ENCODE measurements around the gene SURF6.

Gene SURF6

GRCh38 chr9:133375724-133376654, 40.0 kb upstream of the SURF6 start, which contains the start of the genes STKLD1 and SURF4:
Gene STKLD1, plus strand, starts transcription at chr9:133376366. Its CDS starts 108 bp downstream, at chr9:133376474.
Gene SURF4, minus strand, starts transcription at chr9:133376060. Its CDS starts 91 bp downstream, at chr9:133375969.
- Mint-ChIP-seq H3K4me3 (peak within 1 kb of the TSS; percentile 98 to 100 (median 99)), H3K27me3 (ENCODE audit: low read depth) (no peaks in the 10 kb centered on the region), H3K27ac (peak within 1 kb of the TSS; percentile 91 to 99 (median 98)), H3K9me3 (no peaks in the 10 kb centered on the region), H3K4me1 (peaks cover 28% of the 10 kb centered on the region), H3K36me3 (ENCODE audit: low read depth) (peaks cover 11% of the 10 kb centered on the region)
- no peak for TF ChIP-seq CTCF (IDR thresholded peaks at IDR 0.05; ENCODE audit: unreplicated experiment in 3 of 3)

GRCh38 chr9:133375116-133375723, 39.2 kb upstream of the SURF6 start:
- H3K27me3 Mint-ChIP-seq (ENCODE audit: low read depth), result no peaks in the 10 kb centered on the region
- no peak for TF ChIP-seq CTCF (IDR thresholded peaks at IDR 0.05; ENCODE audit: unreplicated experiment in 3 of 3)
- peak overlapping the region; percentile 91 to 99 (median 98) for H3K27ac Mint-ChIP-seq
- H3K9me3 Mint-ChIP-seq, result no peaks in the 10 kb centered on the region
- peaks cover 14% of the 10 kb centered on the region for H3K36me3 Mint-ChIP-seq (ENCODE audit: low read depth)
- H3K4me1 Mint-ChIP-seq, result peaks cover 36% of the 10 kb centered on the region
- peak overlapping the region; percentile 98 to 100 (median 99) for H3K4me3 Mint-ChIP-seq

- no peak for TF ChIP-seq CTCF (IDR thresholded peaks at IDR 0.05; ENCODE audit: unreplicated experiment in 3 of 3)
- Mint-ChIP-seq H3K27ac (peak overlapping the region; percentile 91 to 99 (median 98)), H3K4me1 (peaks cover 41% of the 10 kb centered on the region), H3K9me3 (no peaks in the 10 kb centered on the region), H3K27me3 (ENCODE audit: low read depth) (no peaks in the 10 kb centered on the region), H3K36me3 (ENCODE audit: low read depth) (peaks cover 20% of the 10 kb centered on the region), H3K4me3 (peak overlapping the region; percentile 98 to 100 (median 99))
These were observed 38.7 kb upstream of the SURF6 start for GRCh38 chr9:133374612-133375115.

- Mint-ChIP-seq H3K27ac (peak overlapping the region in 1 of 3 experiments; percentile 13), H3K9me3 (no peaks in the 10 kb centered on the region), H3K36me3 (ENCODE audit: low read depth) (peaks cover 28% of the 10 kb centered on the region), H3K27me3 (ENCODE audit: low read depth) (no peaks in the 10 kb centered on the region), H3K4me3 (peak overlapping the region; percentile 58 to 76 (median 68)), H3K4me1 (peaks cover 57% of the 10 kb centered on the region)
- TF ChIP-seq CTCF (IDR thresholded peaks at IDR 0.05; ENCODE audit: unreplicated experiment in 3 of 3), result no peak
These were observed 36.2 kb upstream of the SURF6 start for GRCh38 chr9:133372144-133372543.

GRCh38 chr9:133371261-133371711, 35.3 kb upstream of the SURF6 start:
- Mint-ChIP-seq H3K9me3 (no peaks in the 10 kb centered on the region), H3K4me3 (peak overlapping the region in 1 of 3 experiments; percentile 27), H3K4me1 (peaks cover 57% of the 10 kb centered on the region), H3K27ac (peak overlapping the region in 2 of 3 experiments; percentile 4 to 26), H3K36me3 (ENCODE audit: low read depth) (peaks cover 28% of the 10 kb centered on the region), H3K27me3 (ENCODE audit: low read depth) (no peaks in the 10 kb centered on the region)
- TF ChIP-seq CTCF (IDR thresholded peaks at IDR 0.05; ENCODE audit: unreplicated experiment in 3 of 3), result no peak

Data from nephron (organoid).